ENCODE data around the gene BEST2. TPM values are rescaled to one million over a fixed set of nuclear protein-coding genes. Genes with fewer than 3 reads are reported as not detected.

Gene BEST2
- total and polyA plus RNA-seq, 10 donors = not detected

DNA sequence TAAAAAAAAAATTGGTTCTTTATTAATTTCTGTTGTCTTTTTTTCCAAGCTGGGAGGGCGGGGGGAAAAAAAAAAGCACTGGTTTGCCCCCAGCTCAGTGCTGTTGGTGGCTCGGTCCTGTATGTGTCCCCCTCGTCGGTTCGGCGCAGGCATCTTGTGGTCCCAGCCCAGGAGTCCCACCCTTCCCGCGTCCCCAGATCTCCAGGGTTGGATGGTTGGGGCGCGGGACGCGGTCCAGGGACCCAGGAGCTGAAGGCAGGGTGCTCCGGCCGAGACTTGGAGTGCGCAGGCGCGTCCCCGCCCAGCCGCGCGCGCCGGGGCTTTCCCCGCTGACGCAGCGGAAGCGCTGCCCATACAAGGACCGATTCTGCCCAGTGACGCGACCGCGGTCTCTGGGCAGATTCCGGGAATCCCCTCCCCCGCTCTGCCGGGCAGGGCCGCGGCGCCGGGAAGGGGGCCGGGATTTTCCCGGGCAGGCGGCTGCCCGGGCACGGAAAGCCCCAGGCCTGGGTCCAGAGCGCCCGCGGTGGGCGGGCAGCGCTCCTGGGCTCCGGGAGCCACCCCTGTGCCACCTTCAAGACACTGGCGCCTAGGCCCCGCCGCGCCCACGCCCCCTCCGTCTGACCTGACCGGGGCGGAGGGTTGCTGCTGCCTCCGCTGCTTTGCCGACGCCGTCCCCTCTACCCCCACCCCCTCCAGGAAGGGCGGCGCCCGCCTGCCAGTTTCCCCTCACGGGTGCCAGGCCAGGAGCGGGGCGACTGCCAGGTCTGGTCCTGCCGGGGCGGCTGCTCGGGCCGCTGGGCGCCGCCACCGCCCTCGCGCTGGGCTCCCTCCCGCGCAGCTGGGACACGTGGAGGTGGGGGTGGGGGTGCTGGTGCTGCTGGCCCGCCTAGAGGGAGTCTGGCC is 42.0 kb downstream of the BEST2 start:
- 0 to 1% (median 0%) methylated on average over 34 to 81 of the region's 81 CpGs for WGBS, 5 donors
- Histone ChIP-seq H3K36me3 (peaks cover 0 to 18% (median 0%) of the 10 kb centered on the region in 6 donors), H3K27ac (peak overlapping the region; percentile 97 to 100 (median 100)), H3K27me3 (replicated peaks in 1 of 7) (peaks cover 0 to 5% (median 0%) of the 10 kb centered on the region in 7 donors), H3K9me3 (no peaks in the 10 kb centered on the region), H3K4me1 (peaks cover 15 to 61% (median 52%) of the 10 kb centered on the region in 6 donors), H3K4me3 (peak overlapping the region; percentile 72 to 96 (median 88))
- TF ChIP-seq, protein P1, sequence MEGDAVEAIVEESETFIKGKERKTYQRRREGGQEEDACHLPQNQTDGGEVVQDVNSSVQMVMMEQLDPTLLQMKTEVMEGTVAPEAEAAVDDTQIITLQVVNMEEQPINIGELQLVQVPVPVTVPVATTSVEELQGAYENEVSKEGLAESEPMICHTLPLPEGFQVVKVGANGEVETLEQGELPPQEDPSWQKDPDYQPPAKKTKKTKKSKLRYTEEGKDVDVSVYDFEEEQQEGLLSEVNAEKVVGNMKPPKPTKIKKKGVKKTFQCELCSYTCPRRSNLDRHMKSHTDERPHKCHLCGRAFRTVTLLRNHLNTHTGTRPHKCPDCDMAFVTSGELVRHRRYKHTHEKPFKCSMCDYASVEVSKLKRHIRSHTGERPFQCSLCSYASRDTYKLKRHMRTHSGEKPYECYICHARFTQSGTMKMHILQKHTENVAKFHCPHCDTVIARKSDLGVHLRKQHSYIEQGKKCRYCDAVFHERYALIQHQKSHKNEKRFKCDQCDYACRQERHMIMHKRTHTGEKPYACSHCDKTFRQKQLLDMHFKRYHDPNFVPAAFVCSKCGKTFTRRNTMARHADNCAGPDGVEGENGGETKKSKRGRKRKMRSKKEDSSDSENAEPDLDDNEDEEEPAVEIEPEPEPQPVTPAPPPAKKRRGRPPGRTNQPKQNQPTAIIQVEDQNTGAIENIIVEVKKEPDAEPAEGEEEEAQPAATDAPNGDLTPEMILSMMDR (IDR thresholded peaks at IDR 0.05 in 8 of 11, conservative IDR thresholded peaks at IDR 0.05 in 3 of 11) = peak in 5 of 11 experiments; percentile 9 to 40 (median 18)
- TF ChIP-seq POLR2A (IDR thresholded peaks at IDR 0.05) = peak in 2 of 3 donors; percentile 61 to 69
- TF ChIP-seq POLR2AphosphoS5 (IDR thresholded peaks at IDR 0.05) = peak; percentile 91 to 98 (median 92)
- intact Hi-C loops (cut with DNase I; ENCODE audit: low total_unique reads) = no loop called here
- peak; percentile 99 for DNase-seq

DNA sequence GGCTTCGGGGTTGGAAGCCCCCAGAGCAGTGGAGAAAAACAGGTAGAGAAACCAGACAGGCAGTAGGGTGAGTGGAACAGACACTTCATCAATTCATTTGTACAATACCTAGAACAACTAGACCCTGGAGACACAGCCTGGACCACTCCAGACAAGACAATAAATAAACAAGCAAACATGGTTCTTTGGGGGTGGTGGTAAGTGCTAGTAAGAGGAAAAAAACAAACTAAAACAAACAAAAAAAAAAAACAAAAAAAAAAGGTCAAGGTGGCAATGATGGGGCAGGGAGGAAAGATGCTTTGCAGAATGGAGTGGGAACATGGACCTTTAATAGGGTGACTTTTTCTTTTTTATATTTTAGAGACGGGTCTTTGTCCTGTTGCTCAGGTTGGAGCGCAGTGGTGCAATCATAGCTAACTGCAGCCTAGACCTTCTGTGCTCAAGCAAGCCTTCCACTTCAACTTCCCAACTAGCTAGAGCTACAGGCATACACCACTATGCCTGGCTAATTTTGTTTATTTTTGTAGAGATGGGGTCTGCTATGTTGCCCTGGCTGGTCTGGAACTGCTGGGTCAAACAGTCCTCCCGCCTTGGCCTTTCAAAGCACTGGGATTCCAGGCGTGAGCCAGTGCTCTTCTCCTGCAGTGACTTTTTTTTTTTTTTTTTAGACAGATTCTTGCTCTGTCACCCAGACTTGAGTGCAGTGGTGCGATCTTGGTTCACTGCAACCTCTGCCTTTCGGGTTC is 42.8 kb downstream of the BEST2 start:
- H3K27me3 ChIP-seq (replicated peaks in 1 of 7) = peaks cover 0 to 5% (median 0%) of the 10 kb centered on the region in 7 donors
- no peak for TF ChIP-seq POLR2AphosphoS5 (IDR thresholded peaks at IDR 0.05)
- TF ChIP-seq, protein P1 (IDR thresholded peaks at IDR 0.05 in 8 of 11, conservative IDR thresholded peaks at IDR 0.05 in 3 of 11) = no peak
- no peak for TF ChIP-seq POLR2A (IDR thresholded peaks at IDR 0.05)
- DNase-seq = no peak
- H3K4me1 ChIP-seq = peaks cover 13 to 53% (median 44%) of the 10 kb centered on the region in 6 donors
- H3K9me3 ChIP-seq = no peaks in the 10 kb centered on the region
- WGBS, 5 donors = 64 to 71% (median 68%) methylated on average over 7 of the region's 7 CpGs
- peak overlapping the region in 7 of 8 donors; percentile 77 to 96 (median 88) for H3K4me3 ChIP-seq
- intact Hi-C loops (cut with DNase I; ENCODE audit: low total_unique reads) = no loop called here
- H3K36me3 ChIP-seq = peaks cover 0 to 26% (median 3%) of the 10 kb centered on the region in 6 donors
- H3K27ac ChIP-seq = peak overlapping the region; percentile 97 to 100 (median 100)

DNA sequence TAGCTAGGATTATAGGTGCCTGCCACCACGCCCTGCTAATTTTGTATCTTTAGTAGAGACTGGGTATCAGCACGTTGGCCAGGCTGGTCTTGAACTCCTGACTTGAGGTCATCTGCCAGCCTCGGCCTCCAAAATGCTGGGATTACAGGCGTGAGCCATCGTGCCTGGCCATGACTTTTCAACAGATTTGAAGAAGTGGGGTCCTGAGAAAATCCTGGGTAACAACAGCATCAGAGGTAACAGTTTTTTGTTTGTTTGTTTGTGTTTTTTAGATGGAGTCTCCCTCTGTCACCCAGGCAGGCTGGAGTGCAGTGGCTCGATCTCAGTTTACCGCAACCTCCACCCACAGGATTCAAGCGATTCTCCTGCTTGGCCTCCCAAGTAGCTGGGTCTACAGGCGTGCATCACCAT is 43.4 kb downstream of the BEST2 start:
- Histone ChIP-seq H3K27me3 (replicated peaks in 1 of 7) (peaks cover 0 to 5% (median 0%) of the 10 kb centered on the region in 7 donors), H3K4me1 (peaks cover 13 to 50% (median 43%) of the 10 kb centered on the region in 6 donors), H3K27ac (peak overlapping the region; percentile 97 to 100 (median 100)), H3K9me3 (no peaks in the 10 kb centered on the region), H3K4me3 (no peak overlapping the region), H3K36me3 (peaks cover 0 to 32% (median 9%) of the 10 kb centered on the region in 6 donors)
- TF ChIP-seq POLR2A (IDR thresholded peaks at IDR 0.05) (no peak), POLR2AphosphoS5 (IDR thresholded peaks at IDR 0.05) (peak in 1 of 3 donors; percentile 34)
- intact Hi-C loops (cut with DNase I; ENCODE audit: low total_unique reads) = loop anchor here (5.0 kb wide), 1 partner anchor 33 kb away; no protein-coding TSS in a partner anchor
- DNase-seq = peak; percentile 72
- WGBS, 5 donors = 87 to 93% (median 89%) methylated on average over 9 of the region's 9 CpGs
